ENCODE measurements around the gene TCOF1.

DNA sequence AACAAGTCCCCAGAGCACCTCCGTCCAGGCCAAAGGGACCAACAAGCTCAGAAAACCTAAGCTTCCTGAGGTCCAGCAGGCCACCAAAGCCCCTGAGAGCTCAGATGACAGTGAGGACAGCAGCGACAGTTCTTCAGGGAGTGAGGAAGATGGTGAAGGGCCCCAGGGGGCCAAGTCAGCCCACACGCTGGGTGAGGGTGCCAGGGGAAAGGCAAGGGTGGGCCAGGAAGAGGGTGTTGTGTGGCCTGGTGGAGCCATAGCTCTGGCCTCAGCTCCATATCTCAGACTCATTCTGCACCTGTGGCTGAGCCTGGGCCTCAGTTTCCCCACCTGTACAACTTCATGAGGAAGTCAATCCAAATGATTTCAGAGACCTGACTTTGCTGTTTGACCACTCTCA is 34.5 kb downstream of the TCOF1 start:
- TF ChIP-seq, protein P1, sequence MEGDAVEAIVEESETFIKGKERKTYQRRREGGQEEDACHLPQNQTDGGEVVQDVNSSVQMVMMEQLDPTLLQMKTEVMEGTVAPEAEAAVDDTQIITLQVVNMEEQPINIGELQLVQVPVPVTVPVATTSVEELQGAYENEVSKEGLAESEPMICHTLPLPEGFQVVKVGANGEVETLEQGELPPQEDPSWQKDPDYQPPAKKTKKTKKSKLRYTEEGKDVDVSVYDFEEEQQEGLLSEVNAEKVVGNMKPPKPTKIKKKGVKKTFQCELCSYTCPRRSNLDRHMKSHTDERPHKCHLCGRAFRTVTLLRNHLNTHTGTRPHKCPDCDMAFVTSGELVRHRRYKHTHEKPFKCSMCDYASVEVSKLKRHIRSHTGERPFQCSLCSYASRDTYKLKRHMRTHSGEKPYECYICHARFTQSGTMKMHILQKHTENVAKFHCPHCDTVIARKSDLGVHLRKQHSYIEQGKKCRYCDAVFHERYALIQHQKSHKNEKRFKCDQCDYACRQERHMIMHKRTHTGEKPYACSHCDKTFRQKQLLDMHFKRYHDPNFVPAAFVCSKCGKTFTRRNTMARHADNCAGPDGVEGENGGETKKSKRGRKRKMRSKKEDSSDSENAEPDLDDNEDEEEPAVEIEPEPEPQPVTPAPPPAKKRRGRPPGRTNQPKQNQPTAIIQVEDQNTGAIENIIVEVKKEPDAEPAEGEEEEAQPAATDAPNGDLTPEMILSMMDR (conservative IDR thresholded peaks at IDR 0.05), result no peak
- TF ChIP-seq ZFX (IDR thresholded peaks at IDR 0.05), result no peak

Measured in C4-2B (cell line).